ENCODE data around the gene LIMCH1. TPM values are rescaled to one million over a fixed set of nuclear protein-coding genes. Genes with fewer than 3 reads are reported as not detected.
"Not testable (repeated sequence)": the region's sequence is repeated elsewhere in the genome, so short reads cannot be mapped to it uniquely, and the experiment has no call there.

Gene LIMCH1
- total RNA-seq (100 to 1,000 TPM in 2 of 9 donors, 10 to 100 TPM in 7; 52.4 to 206 (median 80.4) TPM), polyA plus RNA-seq (10 to 100 TPM; 28.2 to 55.9 (median 30.8) TPM)
- long read RNA-seq, donor 1, full-length matches to known transcripts, result 1 of 1 reads
- long read RNA-seq, donor 1, partial matches to known transcripts, result 0 of 1 reads
- long read RNA-seq, donor 1, other reads (novel, unspliced or antisense), result 0 of 1 reads
- long read RNA-seq, donor 2, partial matches to known transcripts, result 35 of 36 reads
- long read RNA-seq, donor 2, other reads (novel, unspliced or antisense), result 0 of 36 reads
- long read RNA-seq, donor 3, full-length matches to known transcripts, result 1 of 34 reads
- long read RNA-seq, donor 3, partial matches to known transcripts, result 33 of 34 reads
- long read RNA-seq, donor 3, other reads (novel, unspliced or antisense), result 0 of 34 reads
- long read RNA-seq, donor 4, full-length matches to known transcripts, result 1 of 36 reads
- long read RNA-seq, donor 4, partial matches to known transcripts, result 26 of 36 reads
- long read RNA-seq, donor 4, other reads (novel, unspliced or antisense), result 9 of 36 reads
- long read RNA-seq, donor 5, full-length matches to known transcripts, result 31 of 89 reads
- long read RNA-seq, donor 5, partial matches to known transcripts, result 35 of 89 reads
- long read RNA-seq, donor 5, other reads (novel, unspliced or antisense), result 23 of 89 reads
- long read RNA-seq, donor 6, full-length matches to known transcripts, result 2 of 35 reads
- long read RNA-seq, donor 6, partial matches to known transcripts, result 21 of 35 reads
- long read RNA-seq, donor 6, other reads (novel, unspliced or antisense), result 12 of 35 reads
- long read RNA-seq, donor 7, result 0 reads
- long read RNA-seq, donor 8, full-length matches to known transcripts, result 3 of 3 reads
- long read RNA-seq, donor 8, partial matches to known transcripts, result 0 of 3 reads
- long read RNA-seq, donor 8, other reads (novel, unspliced or antisense), result 0 of 3 reads
- long read RNA-seq, donor 9, partial matches to known transcripts, result 0 of 1 reads
- long read RNA-seq, donor 9, other reads (novel, unspliced or antisense), result 0 of 1 reads
- long read RNA-seq, donor 10, result 0 reads

DNA sequence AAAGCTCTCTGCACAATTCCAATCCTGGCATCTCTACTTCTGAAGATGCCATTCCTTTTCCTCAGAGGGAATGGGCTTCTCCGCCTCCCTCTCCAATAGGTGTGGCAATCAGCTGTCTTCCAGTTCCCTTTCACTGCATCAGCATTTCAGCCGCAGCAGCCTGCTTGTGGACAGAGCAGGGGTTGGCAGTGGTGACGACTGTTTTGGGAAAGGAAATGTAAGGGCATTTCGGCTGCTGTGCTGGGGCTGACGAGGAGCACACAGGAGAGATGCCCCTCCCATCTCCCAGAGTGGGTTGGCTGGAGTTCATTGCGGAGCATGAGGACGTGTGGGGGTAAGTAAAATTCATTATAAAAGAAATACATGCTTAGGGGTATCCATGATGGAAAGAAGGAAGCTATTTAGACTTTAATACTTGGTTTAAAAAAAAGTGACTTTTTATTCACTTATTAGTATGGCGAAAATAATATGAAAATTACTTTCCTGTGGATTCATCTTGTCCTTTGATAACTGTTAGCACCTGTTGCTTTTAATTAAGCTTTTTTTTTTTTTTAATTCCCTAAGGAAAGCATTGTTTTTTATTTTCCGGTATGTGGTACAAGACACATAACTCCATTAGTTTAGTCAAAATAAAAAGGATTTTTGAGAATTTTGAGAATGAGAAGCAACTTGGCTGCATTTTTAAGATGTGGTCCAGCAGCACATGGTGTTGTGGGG, at the start of gene LIMCH1:
LIMCH1 (plus strand) TSS at position 141 of the 717 bp plus-strand sequence. CDS start 67,839 bp downstream, outside the sequence.
- Histone ChIP-seq H3K9me3 (replicated peaks in 1 of 3) (no peaks in the 10 kb centered on the region), H3K4me3 (peak within 1 kb of the TSS in 1 of 4 donors; percentile 29), H3K27ac (peak within 1 kb of the TSS; percentile 49 to 87 (median 70)), H3K36me3 (replicated peaks in 1 of 2) (no peaks in the 10 kb centered on the region), H3K4me1 (replicated peaks in 1 of 2) (peaks cover 6 to 40% of the 10 kb centered on the region in 2 donors), H3K27me3 (no peaks in the 10 kb centered on the region)
- WGBS, 4 donors, result 50 to 65% (median 57%) methylated on average over 9 of the region's 9 CpGs
- TF ChIP-seq CTCF (IDR thresholded peaks at IDR 0.05) (no peak), POLR2A (IDR thresholded peaks at IDR 0.05) (peak in 1 of 2 donors; percentile 21)
- DNase-seq, result peak; percentile 37 to 76 (median 56)
- intact Hi-C loops (cut with DNase I), result no loop called here

DNA sequence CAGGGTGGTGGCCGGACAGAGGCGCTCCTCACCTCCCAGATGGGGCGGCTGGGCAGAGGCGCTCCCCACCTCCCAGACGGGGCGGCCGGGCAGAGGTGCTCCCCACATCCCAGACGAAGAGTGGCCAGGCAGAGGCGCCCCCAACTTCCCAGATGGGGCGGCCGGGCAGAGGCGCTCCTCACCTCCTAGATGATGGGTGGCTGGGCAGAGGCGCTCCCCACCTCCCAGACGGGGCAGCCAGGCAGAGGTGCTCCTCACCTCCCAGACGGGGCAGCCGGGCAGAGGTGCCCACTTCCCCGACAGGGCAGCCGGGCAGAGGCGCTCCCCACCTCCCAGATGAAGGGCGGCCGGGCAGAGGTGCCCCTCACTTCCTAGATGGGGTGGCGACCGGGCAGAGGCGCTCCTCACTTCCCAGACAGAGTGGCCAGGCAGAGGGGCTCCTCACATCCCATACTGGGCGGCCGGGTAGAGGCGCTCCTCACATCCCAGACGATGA, 46.8 kb upstream of the LIMCH1 start:
- H3K27ac ChIP-seq; H3K36me3 ChIP-seq (replicated peaks in 1 of 2); DNase-seq; intact Hi-C loops (cut with DNase I); H3K4me1 ChIP-seq (replicated peaks in 1 of 2); H3K9me3 ChIP-seq (replicated peaks in 1 of 3); H3K27me3 ChIP-seq; H3K4me3 ChIP-seq: not testable (repeated sequence)
- 95 to 100% (median 97%) methylated on average over 5 to 28 of the region's 28 CpGs for WGBS, 4 donors

GRCh38 chr4:41496977-41497376, 41.0 kb upstream of the LIMCH1 start:
- Histone ChIP-seq H3K27ac (no peak overlapping the region), H3K4me1 (replicated peaks in 1 of 2) (no peaks in the 10 kb centered on the region), H3K9me3 (replicated peaks in 1 of 3) (no peaks in the 10 kb centered on the region), H3K36me3 (replicated peaks in 1 of 2) (no peaks in the 10 kb centered on the region), H3K27me3 (no peaks in the 10 kb centered on the region), H3K4me3 (no peak overlapping the region)
- intact Hi-C loops (cut with DNase I), result no loop called here
- no peak for DNase-seq
- TF ChIP-seq CTCF (IDR thresholded peaks at IDR 0.05) (no peak), POLR2A (IDR thresholded peaks at IDR 0.05) (no peak)

GRCh38 chr4:41498177-41498576, 39.8 kb upstream of the LIMCH1 start:
- no peaks in the 10 kb centered on the region for H3K4me1 ChIP-seq (replicated peaks in 1 of 2)
- no peak for TF ChIP-seq CTCF (IDR thresholded peaks at IDR 0.05)
- TF ChIP-seq POLR2A (IDR thresholded peaks at IDR 0.05), result no peak
- H3K27me3 ChIP-seq, result no peaks in the 10 kb centered on the region
- H3K36me3 ChIP-seq (replicated peaks in 1 of 2), result no peaks in the 10 kb centered on the region
- no peak overlapping the region for H3K4me3 ChIP-seq
- H3K9me3 ChIP-seq (replicated peaks in 1 of 3), result no peaks in the 10 kb centered on the region
- no peak for DNase-seq
- WGBS, 4 donors, result 90 to 94% (median 91%) methylated on average over 4 of the region's 4 CpGs
- intact Hi-C loops (cut with DNase I), result no loop called here
- H3K27ac ChIP-seq, result no peak overlapping the region

Data from adrenal gland (tissue), 19 donors.